Hepatocyte (in vitro differentiated cells): ENCODE data around the gene CAPRIN2. TPM values are rescaled to one million over a fixed set of nuclear protein-coding genes. Genes with fewer than 3 reads are reported as not detected.

Experiments
- DNase-seq: peaks from one replicate; pipeline ENCODE4 v3.0.0-alpha.2; 2016; ENCODE audit warnings: low spot score
- H2AFZ ChIP-seq: fragments of 200-600 bp; sonication (generic); 2 replicates; pipeline ENCODE4 v1.6.0; 2016; ENCODE audit warnings: antibody characterized with exemption, mild to moderate bottlenecking
- H3K27ac ChIP-seq: fragments of 200-600 bp; sonication (generic); 2 replicates; pipeline ENCODE4 v1.5.1; 2016; ENCODE audit warnings: mild to moderate bottlenecking
- H3K27me3 ChIP-seq: fragments of 200-600 bp; sonication (generic); 2 replicates; pipeline ENCODE4 v1.6.1; 2016
- H3K36me3 ChIP-seq: fragments of 200-600 bp; sonication (generic); replicated peaks from 2 replicates; pipeline ENCODE4 v1.5.1; 2016; ENCODE audit warnings: low read depth; ENCODE audit not compliant: insufficient read depth
- H3K4me1 ChIP-seq: fragments of 200-600 bp; sonication (generic); 2 replicates; pipeline ENCODE4 v1.5.1; 2016; ENCODE audit warnings: mild to moderate bottlenecking, moderate library complexity; ENCODE audit not compliant: insufficient read depth
- H3K4me2 ChIP-seq: fragments of 200-600 bp; sonication (generic); 2 replicates; pipeline ENCODE4 v1.6.0; 2016
- H3K4me3 ChIP-seq: fragments of 200-600 bp; sonication (generic); 2 replicates; pipeline ENCODE4 v1.5.1; 2016; ENCODE audit warnings: mild to moderate bottlenecking
- H3K79me2 ChIP-seq: fragments of 200-600 bp; sonication (generic); 2 replicates; pipeline ENCODE4 v1.6.0; 2017; ENCODE audit warnings: mild to moderate bottlenecking
- H3K9me2 ChIP-seq: fragments of 200-600 bp; sonication (generic); replicated peaks from 2 replicates; pipeline ENCODE4 v1.6.0; 2017; ENCODE audit warnings: mild to moderate bottlenecking; ENCODE audit not compliant: insufficient read depth
- H3K9me3 ChIP-seq: fragments of 200-600 bp; sonication (generic); 2 replicates; pipeline ENCODE4 v1.5.1; 2016; ENCODE audit warnings: low read depth, mild to moderate bottlenecking
- H4K20me1 ChIP-seq: fragments of 200-600 bp; sonication (generic); 2 replicates; pipeline ENCODE4 v1.6.0; 2016; ENCODE audit warnings: mild to moderate bottlenecking; ENCODE audit not compliant: insufficient read depth, poor library complexity, severe bottlenecking
- CTCF ChIP-seq: fragments of 200-600 bp; sonication (generic); IDR thresholded peaks from 2 replicates; pipeline ENCODE4 v1.5.1; 2016; ENCODE audit warnings: antibody characterized with exemption, mild to moderate bottlenecking; ENCODE audit not compliant: poor library complexity
- EZH2 ChIP-seq: fragments of 200-600 bp; sonication (generic); IDR thresholded peaks from 2 replicates; pipeline ENCODE4 v1.6.1; 2016; ENCODE audit warnings: antibody characterized with exemption, mild to moderate bottlenecking, borderline replicate concordance
- EZH2phosphoT487 ChIP-seq: fragments of 200-600 bp; sonication (generic); IDR thresholded peaks from one replicate; pipeline ENCODE4 v1.6.1; 2018; ENCODE audit warnings: antibody characterized with exemption, mild to moderate bottlenecking, low read depth, moderate library complexity; ENCODE audit not compliant: unreplicated experiment, severe bottlenecking
- WGBS: methylation state at CpG from one replicate; pipeline ENCODE4 v1.1.6; 2016; ENCODE audit warnings: low lambda C conversion rate; ENCODE audit errors: missing lambda C conversion rate; 5-methylcytosine and 5-hydroxymethylcytosine counted together
- polyA plus RNA-seq: library from polyadenylated mRNA; unstranded; fragments of >200 nt; fragmentation: Nextera tagmentation; extraction: Ambion mirVana; gene quantifications from 2 replicates; pipeline ENCODE4 v1.2.1, GENCODE V29; 2016
- total RNA-seq: library from RNA; depleted of rRNA; stranded (reverse); fragments of >200 nt; gene quantifications from 2 replicates; pipeline ENCODE4 v1.2.3, GENCODE V29; 2014

The CAPRIN2 gene
- total and polyA plus RNA-seq, 2 experiments from 2014 or later, result 19.0 to 25.4 TPM

- Histone ChIP-seq H3K4me3 (no peak overlapping the region), H2AFZ (no peak overlapping the region), H3K9me2 (no peaks in the 10 kb centered on the region), H3K4me1 (no peaks in the 10 kb centered on the region), H3K79me2 (no peaks in the 10 kb centered on the region), H3K36me3 (no peaks in the 10 kb centered on the region), H3K4me2 (no peak overlapping the region), H3K27ac (no peak overlapping the region), H3K27me3 (no peaks in the 10 kb centered on the region), H4K20me1 (no peaks in the 10 kb centered on the region), H3K9me3 (no peaks in the 10 kb centered on the region)
- DNase-seq, result no peak
- TF ChIP-seq EZH2, result no peak
- no peak for TF ChIP-seq CTCF
- no peak for TF ChIP-seq EZH2phosphoT487
- 95% methylated on average over 3 of the region's 3 CpGs for WGBS
These were observed 27.8 kb upstream of the CAPRIN2 start for GRCh38 chr12:30782316-30783173.

GRCh38 chr12:30779578-30779977, 24.8 kb upstream of the CAPRIN2 start:
- Histone ChIP-seq H4K20me1 (no peaks in the 10 kb centered on the region), H2AFZ (no peak overlapping the region), H3K4me1 (no peaks in the 10 kb centered on the region), H3K4me3 (no peak overlapping the region), H3K4me2 (no peak overlapping the region), H3K36me3 (no peaks in the 10 kb centered on the region), H3K27me3 (no peaks in the 10 kb centered on the region), H3K9me2 (no peaks in the 10 kb centered on the region), H3K9me3 (no peaks in the 10 kb centered on the region), H3K79me2 (no peaks in the 10 kb centered on the region), H3K27ac (no peak overlapping the region)
- no peak for DNase-seq
- WGBS, result 92% methylated on average over 5 of the region's 5 CpGs
- no peak for TF ChIP-seq CTCF
- no peak for TF ChIP-seq EZH2
- TF ChIP-seq EZH2phosphoT487, result no peak

- no peaks in the 10 kb centered on the region for H3K36me3 ChIP-seq
- no peaks in the 10 kb centered on the region for H3K27me3 ChIP-seq
- no peak overlapping the region for H3K4me3 ChIP-seq
- no peaks in the 10 kb centered on the region for H4K20me1 ChIP-seq
- H3K4me1 ChIP-seq, result no peaks in the 10 kb centered on the region
- DNase-seq, result no peak
- H3K27ac ChIP-seq, result no peak overlapping the region
- no peaks in the 10 kb centered on the region for H3K79me2 ChIP-seq
- TF ChIP-seq EZH2 (no peak), EZH2phosphoT487 (no peak)
- H2AFZ ChIP-seq, result no peak overlapping the region
- no peak overlapping the region for H3K4me2 ChIP-seq
- H3K9me3 ChIP-seq, result no peaks in the 10 kb centered on the region
- no peaks in the 10 kb centered on the region for H3K9me2 ChIP-seq
These were observed 24.4 kb upstream of the CAPRIN2 start for GRCh38 chr12:30779178-30779577.

GRCh38 chr12:30774599-30774998, 19.8 kb upstream of the CAPRIN2 start:
- no peaks in the 10 kb centered on the region for H4K20me1 ChIP-seq
- no peaks in the 10 kb centered on the region for H3K36me3 ChIP-seq
- DNase-seq, result no peak
- no peaks in the 10 kb centered on the region for H3K9me3 ChIP-seq
- H3K4me3 ChIP-seq, result no peak overlapping the region
- no peaks in the 10 kb centered on the region for H3K27me3 ChIP-seq
- no peak overlapping the region for H3K4me2 ChIP-seq
- TF ChIP-seq CTCF, result no peak
- TF ChIP-seq EZH2, result no peak
- TF ChIP-seq EZH2phosphoT487, result no peak
- no peaks in the 10 kb centered on the region for H3K4me1 ChIP-seq
- H3K79me2 ChIP-seq, result no peaks in the 10 kb centered on the region
- no peaks in the 10 kb centered on the region for H3K9me2 ChIP-seq
- H2AFZ ChIP-seq, result no peak overlapping the region
- no peak overlapping the region for H3K27ac ChIP-seq
